Measurements from ENCODE around the gene PLEKHD1. TPM values are rescaled to one million over a fixed set of nuclear protein-coding genes. Genes with fewer than 3 reads are reported as not detected.

PLEKHD1 gene
- total RNA-seq, 1 donor from 2014 or later, result 0.16 TPM

DNA sequence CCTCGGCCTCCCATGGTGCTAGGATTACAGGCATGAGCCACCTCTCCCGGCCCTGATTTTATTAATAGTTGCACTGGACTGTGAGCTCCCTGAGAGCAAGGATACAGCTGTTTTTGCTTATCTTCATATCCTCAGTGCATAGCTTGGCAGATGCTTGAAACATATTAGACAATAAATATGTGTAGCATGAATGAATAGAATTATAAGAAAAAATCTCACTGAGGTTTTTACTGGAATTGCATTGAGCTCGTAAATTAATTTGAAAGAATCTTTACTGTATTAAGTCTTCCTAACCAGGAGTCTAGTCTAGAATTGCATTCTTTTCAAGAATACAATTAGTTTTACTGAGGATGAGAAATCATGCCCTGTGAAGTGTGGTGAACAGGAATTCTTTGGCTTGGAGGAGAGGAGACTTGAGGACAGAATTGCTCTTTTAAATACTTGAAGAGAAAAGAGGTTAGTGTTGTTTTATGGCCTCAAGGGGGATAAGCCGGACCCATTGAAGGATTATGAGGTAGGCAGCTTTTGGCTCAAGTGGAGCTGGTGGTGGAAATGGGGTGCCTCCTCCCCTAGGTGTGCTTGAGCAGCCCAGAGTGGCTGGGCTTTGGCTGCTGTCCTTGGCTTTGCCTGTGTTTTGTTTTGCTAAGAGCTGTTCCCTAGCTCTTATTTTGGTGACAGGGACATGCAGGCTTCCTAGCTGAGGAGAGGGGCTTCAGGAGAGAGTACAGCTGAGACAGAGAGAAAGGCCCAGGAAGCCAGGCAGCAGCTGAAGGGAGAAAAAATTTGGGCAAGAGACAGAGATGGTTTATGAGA, 34.0 kb downstream of the PLEKHD1 start:
- intact Hi-C loops (cut with micrococcal nuclease), result no loop called here

DNA sequence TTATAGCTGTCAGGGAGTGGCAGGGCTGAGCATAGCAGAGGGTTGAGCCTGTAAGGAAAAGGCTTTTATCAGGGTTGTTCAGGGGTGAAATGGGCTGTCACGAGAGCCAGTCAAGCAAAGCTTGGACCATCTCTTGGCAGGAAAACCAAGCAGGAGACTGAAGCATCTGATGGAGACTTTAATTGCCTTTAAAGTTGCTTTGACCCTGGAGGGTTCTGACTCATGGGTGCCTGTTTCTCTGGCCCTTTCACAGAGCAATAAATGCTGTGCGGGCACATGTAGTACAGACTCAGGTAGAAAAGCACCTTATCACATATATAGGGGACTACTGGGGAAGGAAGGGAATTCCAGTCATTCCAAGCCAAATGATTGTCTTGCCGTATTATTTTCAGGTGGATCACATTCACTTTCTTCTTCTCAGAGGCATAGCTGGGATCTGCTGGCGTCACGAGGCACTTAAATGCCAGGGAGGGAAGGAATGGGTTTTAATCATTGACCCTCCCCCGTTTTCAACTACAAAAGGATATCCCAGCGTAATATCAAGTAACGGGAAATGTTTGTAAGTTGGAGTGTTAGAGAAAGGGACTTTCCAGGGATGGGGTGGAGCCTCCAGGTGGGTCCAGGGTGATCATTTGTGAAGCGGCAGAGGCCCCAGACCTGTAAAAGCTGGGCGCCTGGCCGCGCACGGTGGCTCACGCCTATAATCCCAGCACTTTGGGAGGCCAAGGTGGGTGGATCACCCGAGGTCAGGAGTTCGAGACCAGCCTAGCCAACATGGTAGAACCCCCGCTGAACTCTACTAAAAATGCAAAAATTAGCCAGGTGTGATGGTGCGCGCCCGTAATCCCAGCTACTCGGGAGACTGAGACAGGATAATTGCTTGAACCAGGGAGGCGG, 34.9 kb downstream of the PLEKHD1 start:
- intact Hi-C loops (cut with micrococcal nuclease), result no loop called here

GRCh38 chr14:69522026-69522425, 37.5 kb downstream of the PLEKHD1 start:
- intact Hi-C loops (cut with micrococcal nuclease), result no loop called here

DNA sequence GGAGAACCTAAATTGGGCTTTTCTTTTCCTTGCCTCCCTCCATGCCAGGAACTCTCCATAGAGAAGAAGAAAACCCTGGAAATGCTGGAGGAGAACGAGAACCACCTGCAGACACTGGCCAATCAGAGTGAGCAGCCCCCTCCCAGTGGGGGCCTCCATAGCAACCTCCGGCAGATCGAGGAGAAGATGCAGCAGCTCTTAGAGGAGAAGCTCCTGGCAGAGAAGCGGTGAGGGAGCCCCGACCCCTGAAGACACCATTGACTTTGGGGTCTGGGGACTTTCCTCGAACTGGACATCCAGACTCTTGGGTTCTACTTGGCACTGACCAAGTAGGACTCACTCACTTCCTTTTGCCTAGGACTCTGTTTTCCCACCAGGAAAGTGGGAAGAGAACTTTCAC, 41.4 kb downstream of the PLEKHD1 start:
- intact Hi-C loops (cut with micrococcal nuclease), result no loop called here

DNA sequence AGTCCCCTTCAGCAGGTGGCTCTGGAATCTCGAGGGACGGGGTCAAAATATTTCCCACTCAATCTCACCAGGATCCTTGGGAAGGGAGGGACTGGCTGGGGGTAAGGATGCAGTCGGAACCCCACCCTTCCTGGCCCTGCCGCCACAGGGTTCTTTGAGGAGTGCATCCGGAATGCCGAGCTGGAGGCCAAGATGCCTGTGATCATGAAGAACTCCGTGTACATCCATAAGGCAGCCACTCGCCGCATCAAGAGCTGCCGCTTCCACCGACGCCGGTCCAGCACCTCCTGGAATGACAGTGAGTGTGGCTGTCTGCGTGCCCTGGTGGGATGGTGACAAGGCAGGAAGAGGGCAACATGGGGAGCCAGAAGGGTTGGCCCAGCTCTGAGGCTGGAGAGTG, 43.1 kb downstream of the PLEKHD1 start:
- intact Hi-C loops (cut with micrococcal nuclease), result no loop called here

GRCh38 chr14:69528143-69528542, 43.6 kb downstream of the PLEKHD1 start:
- intact Hi-C loops (cut with micrococcal nuclease), result no loop called here

GRCh38 chr14:69528930-69529329, 44.4 kb downstream of the PLEKHD1 start:
- intact Hi-C loops (cut with micrococcal nuclease), result no loop called here

DNA sequence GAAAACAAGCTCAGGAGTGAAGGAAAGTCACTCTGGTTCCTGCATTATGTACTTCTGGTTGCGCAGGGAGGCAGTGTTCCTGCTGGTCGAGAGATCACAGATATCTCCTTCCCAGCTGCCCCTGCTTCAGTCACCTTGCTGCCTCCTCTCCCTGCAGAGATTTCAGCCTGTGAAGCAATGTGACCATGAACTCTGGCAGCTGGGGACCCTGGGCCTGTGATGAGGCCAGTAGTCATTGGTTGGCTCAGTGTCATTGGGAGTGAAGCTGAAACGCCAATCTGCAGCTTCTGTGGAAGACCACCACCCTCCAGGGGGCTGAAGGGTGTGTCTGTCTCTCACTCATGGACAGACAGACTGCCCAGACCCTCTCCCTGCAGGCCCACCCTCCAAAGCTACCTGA, 45.0 kb downstream of the PLEKHD1 start:
- intact Hi-C loops (cut with micrococcal nuclease), result no loop called here

GRCh38 chr14:69530095-69530494, 45.6 kb downstream of the PLEKHD1 start:
- intact Hi-C loops (cut with micrococcal nuclease), result no loop called here

DNA sequence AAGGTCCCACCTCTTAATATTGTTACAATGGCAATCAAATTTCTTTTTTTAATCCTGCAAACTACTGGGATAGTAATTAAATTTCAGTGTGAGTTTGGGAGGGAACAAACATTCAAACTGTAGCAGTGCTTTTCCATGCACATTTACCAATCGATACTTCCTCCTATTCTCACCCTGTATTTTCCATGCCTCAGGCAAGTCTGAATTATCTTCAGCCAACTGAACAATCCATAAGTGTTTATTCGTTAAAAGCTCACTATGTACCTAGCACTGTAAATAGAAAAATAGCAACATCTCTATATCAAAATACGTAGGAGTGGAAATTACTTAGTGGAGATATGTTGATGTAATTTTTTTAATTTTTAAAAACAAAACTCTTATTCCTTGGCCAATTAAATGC, 46.6 kb downstream of the PLEKHD1 start:
- intact Hi-C loops (cut with micrococcal nuclease), result no loop called here

DNA sequence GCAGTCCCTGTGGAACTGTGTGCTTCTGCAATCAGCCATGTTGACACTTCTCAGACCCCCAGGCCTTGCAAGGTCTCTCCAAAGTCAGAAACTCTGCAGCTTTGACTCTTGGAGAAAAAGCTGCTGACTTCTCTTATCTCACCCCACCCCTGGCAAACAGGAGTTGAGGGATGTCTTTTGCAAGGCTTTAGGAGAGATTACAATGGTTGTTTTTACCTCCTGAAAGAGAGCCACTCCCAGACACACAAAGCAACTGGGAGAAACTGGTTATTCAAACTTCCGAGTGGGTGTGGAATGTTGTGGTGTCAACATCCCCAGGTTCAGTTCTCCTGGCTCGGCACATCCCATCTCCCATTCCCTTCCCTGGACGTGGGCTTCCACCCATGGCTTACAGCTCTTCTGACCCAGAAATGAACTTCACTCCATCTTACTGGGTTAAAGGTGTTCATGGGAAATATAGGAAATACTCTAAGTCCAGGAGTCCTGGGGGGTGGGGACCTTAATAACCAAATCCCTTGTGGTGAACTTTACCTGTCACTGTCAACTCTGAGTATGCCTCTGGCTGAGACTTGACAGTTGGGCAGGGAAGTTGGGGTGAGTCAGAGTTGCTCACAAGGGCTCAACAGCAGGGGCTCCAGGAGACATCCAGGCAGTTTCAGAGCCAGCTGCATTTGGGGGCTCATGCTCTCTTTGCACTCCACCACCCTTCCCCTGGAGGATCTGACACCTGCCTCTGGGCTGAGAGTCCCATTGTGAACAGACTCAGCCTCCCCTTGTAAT, 48.2 kb downstream of the PLEKHD1 start:
- intact Hi-C loops (cut with micrococcal nuclease), result no loop called here

- intact Hi-C loops (cut with micrococcal nuclease), result no loop called here
Observed at GRCh38 chr14:69535230-69535848, 50.8 kb downstream of the PLEKHD1 start.

GRCh38 chr14:69536971-69537370, 52.4 kb downstream of the PLEKHD1 start:
- intact Hi-C loops (cut with micrococcal nuclease), result no loop called here

GRCh38 chr14:69537900-69538299, 53.4 kb downstream of the PLEKHD1 start:
- intact Hi-C loops (cut with micrococcal nuclease), result no loop called here

DNA sequence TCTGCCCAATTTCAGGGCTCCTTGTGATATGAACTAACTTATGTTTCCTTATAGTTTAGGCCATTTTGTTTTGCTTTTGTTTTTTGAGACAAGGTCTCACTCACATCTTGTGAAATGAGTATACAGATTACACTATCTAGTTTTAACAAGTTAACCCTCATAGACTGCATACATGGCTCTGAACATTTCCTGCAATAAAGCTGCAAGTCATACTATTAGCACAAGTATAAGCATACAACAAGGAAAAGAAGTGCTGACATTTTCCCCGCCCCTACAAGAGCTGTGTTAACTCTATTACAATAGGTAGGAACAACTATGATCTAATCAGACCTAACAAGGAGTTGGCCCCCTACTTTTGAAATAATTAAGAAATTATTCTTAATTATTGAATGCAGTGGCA, 54.2 kb downstream of the PLEKHD1 start:
- intact Hi-C loops (cut with micrococcal nuclease), result no loop called here

DNA sequence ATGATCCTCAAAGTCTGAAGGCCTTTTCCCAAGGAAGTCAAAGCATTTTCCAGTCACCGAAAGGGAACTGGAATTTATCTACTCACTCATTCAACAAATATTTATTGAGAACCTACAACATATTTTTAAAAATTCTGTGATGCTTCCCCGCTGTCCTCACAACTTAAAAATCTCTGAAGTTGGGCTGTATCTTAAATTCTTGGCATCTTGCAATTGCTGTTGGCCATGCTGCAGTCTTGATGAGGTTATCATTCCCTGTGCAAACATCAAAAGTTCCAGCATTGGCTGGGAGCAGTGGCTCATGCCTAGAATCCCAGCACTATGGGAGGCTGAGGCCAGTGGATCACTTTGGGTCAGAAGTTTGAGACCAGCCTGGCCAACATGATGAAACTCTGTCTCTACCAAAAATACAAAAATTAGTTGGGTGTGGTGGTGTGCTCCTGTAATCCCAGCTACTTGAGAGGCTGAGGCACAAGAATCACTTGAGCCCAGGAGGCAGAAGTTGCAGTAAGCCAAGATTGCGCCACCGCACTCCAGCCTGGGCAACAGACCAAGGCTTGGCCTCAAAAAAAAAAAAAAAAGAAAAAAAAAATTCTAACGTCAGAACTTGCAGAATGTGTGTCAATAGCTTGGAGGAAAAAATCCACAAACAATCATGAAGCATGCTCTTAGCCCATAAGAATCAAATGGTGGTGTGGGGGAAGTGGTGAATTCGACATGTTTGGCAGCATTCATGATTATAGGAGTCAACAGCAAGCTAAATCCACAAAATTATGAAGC, 55.3 kb downstream of the PLEKHD1 start:
- intact Hi-C loops (cut with micrococcal nuclease), result no loop called here

GRCh38 chr14:69540654-69541335, 56.3 kb downstream of the PLEKHD1 start:
- intact Hi-C loops (cut with micrococcal nuclease), result no loop called here

DNA sequence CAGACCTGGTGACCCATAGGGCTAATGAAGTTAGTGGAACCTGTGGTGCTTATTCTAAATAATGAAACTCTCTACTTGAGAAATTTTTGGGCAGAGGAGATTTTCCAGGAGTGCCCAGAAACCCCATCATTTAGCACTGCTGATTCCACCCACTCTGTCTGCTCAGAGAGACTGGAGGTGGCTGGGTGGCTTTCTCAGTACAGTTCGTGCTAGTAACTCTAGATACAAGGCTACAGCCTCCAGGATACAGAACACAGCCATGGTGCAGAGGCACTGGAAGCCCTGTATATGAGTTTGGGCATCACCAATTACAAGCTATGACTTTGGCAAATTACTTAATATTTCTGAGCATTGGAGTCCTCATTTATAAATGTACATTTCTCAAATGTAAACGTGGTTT, 57.8 kb downstream of the PLEKHD1 start:
- intact Hi-C loops (cut with micrococcal nuclease), result no loop called here

DNA sequence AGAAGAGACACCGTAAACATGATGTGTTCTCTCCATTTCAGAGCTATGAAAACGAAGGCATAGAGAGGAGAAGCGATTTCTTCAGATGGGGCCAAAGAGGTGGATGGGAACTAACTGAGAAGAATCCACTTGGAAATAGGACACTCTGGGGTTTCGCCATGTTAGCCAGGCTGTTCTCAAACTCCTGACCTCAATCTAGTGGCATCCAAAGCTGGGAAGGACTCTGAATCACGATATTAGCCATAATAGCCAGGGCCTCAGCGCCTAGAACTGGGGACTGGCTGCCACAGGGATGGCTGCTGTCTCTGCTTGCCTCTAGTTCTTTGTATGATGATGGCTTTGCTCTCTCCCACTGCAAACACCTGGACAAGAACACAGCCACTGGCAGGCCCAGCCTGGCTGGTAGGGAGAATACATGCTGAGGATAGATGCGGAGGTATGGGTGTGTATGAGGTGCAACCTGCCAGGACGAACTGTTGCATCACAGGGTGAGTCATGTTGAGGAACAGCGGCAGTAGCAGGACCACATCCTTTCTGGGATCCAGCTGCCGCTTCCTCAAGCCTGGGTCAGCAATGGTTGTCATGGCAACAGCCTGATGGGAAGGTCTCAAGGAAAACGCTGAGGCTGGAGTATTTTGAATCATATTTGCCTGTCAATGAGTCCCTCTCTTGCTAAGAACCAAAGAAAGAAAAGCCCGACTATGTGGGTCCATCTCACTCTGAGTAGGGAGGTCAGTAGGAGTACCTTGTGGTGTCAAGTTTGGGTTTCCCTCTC, 59.0 kb downstream of the PLEKHD1 start:
- intact Hi-C loops (cut with micrococcal nuclease), result no loop called here

Data from T-helper 2 cell treated with Interferon-gamma antibody and Interleukin-4, amounts not matched to agents 100 ng/mL and 5 ng/mL, for 36 hours (primary cell).